GM12878 (cell line): ENCODE results near the gene DDTL.
"Not testable (repeated sequence)": the region's sequence is repeated elsewhere in the genome, so short reads cannot be mapped to it uniquely, and the experiment has no call there.

Source experiments
- CHD1 ChIP-seq: IDR thresholded peaks from 2 replicates; pipeline ENCODE4 v1.6.1; 2012; ENCODE audit warnings: low read depth, low read length, improper control_type of control experiment
- CTCF ChIP-seq, 3 experiments: IDR thresholded peaks in 2 of 3; conservative IDR thresholded peaks in 1 of 3; 2 replicates each; pipeline ENCODE4 v1.5.1; 2011; ENCODE audit warnings: low read depth in 3 of 3, low read length in 3 of 3, mild to moderate bottlenecking in 3 of 3, control low read depth in 2 of 3, moderate library complexity in 2 of 3, inconsistent platforms in 1 of 3, mixed read lengths in 1 of 3; ENCODE audit not compliant: control insufficient read depth in 2 of 3, insufficient read depth in 1 of 3; ENCODE audit errors: extremely low read depth in 1 of 3
- JUND ChIP-seq: IDR thresholded peaks from 2 replicates; pipeline ENCODE4 v1.6.1; 2012; ENCODE audit warnings: low read depth, mild to moderate bottlenecking, low read length, improper control_type of control experiment, moderate library complexity
- POLR2A ChIP-seq: IDR thresholded peaks from 2 replicates; pipeline ENCODE4 v1.6.1; 2011; ENCODE audit warnings: low read depth, mild to moderate bottlenecking, low read length
- POLR2AphosphoS5 ChIP-seq: IDR thresholded peaks from 2 replicates; pipeline ENCODE4 v1.6.1; 2011; ENCODE audit warnings: mild to moderate bottlenecking, low read length, inconsistent platforms
- ZBTB4 ChIP-seq: fragments of 450-650 bp; formaldehyde crosslinking; IDR thresholded peaks from 2 replicates; pipeline ENCODE4 v1.4.0; 2022; ENCODE audit warnings: mild to moderate bottlenecking, moderate library complexity
- ZNF592 ChIP-seq: fragments of 450-650 bp; IDR thresholded peaks from 2 replicates; pipeline ENCODE4 v1.6.1; 2017; ENCODE audit warnings: mild to moderate bottlenecking, moderate library complexity
- ZNF622 ChIP-seq: fragments of 450-650 bp; IDR thresholded peaks from 2 replicates; pipeline ENCODE4 v1.6.1; 2017; ENCODE audit warnings: mild to moderate bottlenecking, inconsistent platforms
- TF ChIP-seq, protein P1 (sequence below): IDR thresholded peaks from 2 replicates; pipeline ENCODE4 v1.6.1; 2012; ENCODE audit warnings: low read depth, low read length, improper control_type of control experiment
- TF ChIP-seq, protein P2 (sequence below): fragments of 450-650 bp; formaldehyde crosslinking; IDR thresholded peaks from 2 replicates; pipeline ENCODE4 v1.4.0; 2020; ENCODE audit warnings: mild to moderate bottlenecking, moderate library complexity
- TF ChIP-seq, protein P3 (sequence below): IDR thresholded peaks from 2 replicates; pipeline ENCODE4 v1.6.1; 2012; ENCODE audit warnings: low read depth, low read length, improper control_type of control experiment

DNA sequence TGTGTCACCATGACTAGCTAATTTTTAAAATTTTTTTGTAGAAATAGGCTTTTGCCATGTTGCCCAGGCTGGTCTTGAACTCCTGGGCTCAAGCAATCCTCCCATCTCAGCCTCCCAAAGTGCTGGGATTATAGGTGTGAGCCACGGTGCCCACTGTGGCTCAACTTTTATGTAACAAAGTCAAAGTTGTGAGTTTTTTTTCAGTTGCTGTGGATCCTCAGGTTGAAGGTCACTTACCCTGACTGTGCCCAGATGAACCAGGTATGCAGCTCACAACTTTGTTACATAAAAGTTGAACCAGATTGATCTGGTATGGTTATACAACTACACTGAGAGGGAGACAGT is 46.4 kb upstream of the DDTL start:
- TF ChIP-seq CTCF (IDR thresholded peaks at IDR 0.05 in 2 of 3, conservative IDR thresholded peaks at IDR 0.05 in 1 of 3; ENCODE audit: control insufficient read depth in 2 of 3, extremely low read depth in 1 of 3, insufficient read depth in 1 of 3, low read depth in 3 of 3, low read length in 3 of 3); ZNF592; POLR2AphosphoS5; JUND; ZNF622; POLR2A; CHD1; ZBTB4 (CRISPR knock-in tag): not testable (repeated sequence)
- TF ChIP-seq, protein P1, sequence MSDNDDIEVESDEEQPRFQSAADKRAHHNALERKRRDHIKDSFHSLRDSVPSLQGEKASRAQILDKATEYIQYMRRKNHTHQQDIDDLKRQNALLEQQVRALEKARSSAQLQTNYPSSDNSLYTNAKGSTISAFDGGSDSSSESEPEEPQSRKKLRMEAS: not testable (repeated sequence)
- TF ChIP-seq, protein P2, sequence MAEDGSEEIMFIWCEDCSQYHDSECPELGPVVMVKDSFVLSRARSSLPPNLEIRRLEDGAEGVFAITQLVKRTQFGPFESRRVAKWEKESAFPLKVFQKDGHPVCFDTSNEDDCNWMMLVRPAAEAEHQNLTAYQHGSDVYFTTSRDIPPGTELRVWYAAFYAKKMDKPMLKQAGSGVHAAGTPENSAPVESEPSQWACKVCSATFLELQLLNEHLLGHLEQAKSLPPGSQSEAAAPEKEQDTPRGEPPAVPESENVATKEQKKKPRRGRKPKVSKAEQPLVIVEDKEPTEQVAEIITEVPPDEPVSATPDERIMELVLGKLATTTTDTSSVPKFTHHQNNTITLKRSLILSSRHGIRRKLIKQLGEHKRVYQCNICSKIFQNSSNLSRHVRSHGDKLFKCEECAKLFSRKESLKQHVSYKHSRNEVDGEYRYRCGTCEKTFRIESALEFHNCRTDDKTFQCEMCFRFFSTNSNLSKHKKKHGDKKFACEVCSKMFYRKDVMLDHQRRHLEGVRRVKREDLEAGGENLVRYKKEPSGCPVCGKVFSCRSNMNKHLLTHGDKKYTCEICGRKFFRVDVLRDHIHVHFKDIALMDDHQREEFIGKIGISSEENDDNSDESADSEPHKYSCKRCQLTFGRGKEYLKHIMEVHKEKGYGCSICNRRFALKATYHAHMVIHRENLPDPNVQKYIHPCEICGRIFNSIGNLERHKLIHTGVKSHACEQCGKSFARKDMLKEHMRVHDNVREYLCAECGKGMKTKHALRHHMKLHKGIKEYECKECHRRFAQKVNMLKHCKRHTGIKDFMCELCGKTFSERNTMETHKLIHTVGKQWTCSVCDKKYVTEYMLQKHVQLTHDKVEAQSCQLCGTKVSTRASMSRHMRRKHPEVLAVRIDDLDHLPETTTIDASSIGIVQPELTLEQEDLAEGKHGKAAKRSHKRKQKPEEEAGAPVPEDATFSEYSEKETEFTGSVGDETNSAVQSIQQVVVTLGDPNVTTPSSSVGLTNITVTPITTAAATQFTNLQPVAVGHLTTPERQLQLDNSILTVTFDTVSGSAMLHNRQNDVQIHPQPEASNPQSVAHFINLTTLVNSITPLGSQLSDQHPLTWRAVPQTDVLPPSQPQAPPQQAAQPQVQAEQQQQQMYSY (CRISPR knock-in tag): not testable (repeated sequence)
- TF ChIP-seq, protein P3, sequence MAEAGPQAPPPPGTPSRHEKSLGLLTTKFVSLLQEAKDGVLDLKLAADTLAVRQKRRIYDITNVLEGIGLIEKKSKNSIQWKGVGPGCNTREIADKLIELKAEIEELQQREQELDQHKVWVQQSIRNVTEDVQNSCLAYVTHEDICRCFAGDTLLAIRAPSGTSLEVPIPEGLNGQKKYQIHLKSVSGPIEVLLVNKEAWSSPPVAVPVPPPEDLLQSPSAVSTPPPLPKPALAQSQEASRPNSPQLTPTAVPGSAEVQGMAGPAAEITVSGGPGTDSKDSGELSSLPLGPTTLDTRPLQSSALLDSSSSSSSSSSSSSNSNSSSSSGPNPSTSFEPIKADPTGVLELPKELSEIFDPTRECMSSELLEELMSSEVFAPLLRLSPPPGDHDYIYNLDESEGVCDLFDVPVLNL: not testable (repeated sequence)
